GM21825 (cell line): ENCODE measurements around the gene GAS7.
"Not testable (repeated sequence)": the region's sequence is repeated elsewhere in the genome, so short reads cannot be mapped to it uniquely, and the experiment has no call there.

Source experiments
- ATAC-seq: cut with Tn5 transposase; IDR thresholded peaks from one replicate; pipeline ENCODE4 v1.9.1; 2021; ENCODE audit warnings: mild to moderate bottlenecking, moderate library complexity; ENCODE audit not compliant: unreplicated experiment

GAS7 gene

GRCh38 chr17:9924735-9925191 lies 273.6 kb downstream of the GAS7 start:
- ATAC-seq, result peak; percentile 71

GRCh38 chr17:9922012-9922848 lies 276.2 kb downstream of the GAS7 start:
- ATAC-seq, result no peak

GRCh38 chr17:9921216-9921615 lies 277.2 kb downstream of the GAS7 start:
- not testable (repeated sequence) for ATAC-seq

- ATAC-seq, result no peak
These were observed 279.5 kb downstream of the GAS7 start for GRCh38 chr17:9918804-9919352.

GRCh38 chr17:9918352-9918751 lies 280.1 kb downstream of the GAS7 start:
- ATAC-seq, result no peak

GRCh38 chr17:9917801-9918200 lies 280.6 kb downstream of the GAS7 start:
- ATAC-seq, result no peak

GRCh38 chr17:9917131-9917530 lies 281.3 kb downstream of the GAS7 start:
- no peak for ATAC-seq

- no peak for ATAC-seq
These were observed 282.3 kb downstream of the GAS7 start for GRCh38 chr17:9916108-9916507.

- ATAC-seq, result no peak
These were observed 284.9 kb downstream of the GAS7 start for GRCh38 chr17:9913476-9913875.

- ATAC-seq, result no peak
These were observed 286.0 kb downstream of the GAS7 start for GRCh38 chr17:9912121-9913099.

- no peak for ATAC-seq
These were observed 287.3 kb downstream of the GAS7 start for GRCh38 chr17:9911089-9911488.

- no peak for ATAC-seq
These were observed 289.8 kb downstream of the GAS7 start for GRCh38 chr17:9908649-9909042.

GRCh38 chr17:9907883-9908648 lies 290.3 kb downstream of the GAS7 start:
- ATAC-seq, result no peak

- ATAC-seq, result no peak
These were observed 291.3 kb downstream of the GAS7 start for GRCh38 chr17:9907131-9907530.

GRCh38 chr17:9906616-9907015 lies 291.8 kb downstream of the GAS7 start:
- no peak for ATAC-seq

- no peak for ATAC-seq
These were observed 292.5 kb downstream of the GAS7 start for GRCh38 chr17:9905902-9906301.

GRCh38 chr17:9905078-9905415 lies 293.4 kb downstream of the GAS7 start, which contains the start of gene RCVRN:
TSS of gene RCVRN (minus strand) at chr17:9905271. CDS start at chr17:9905180, 91 bp downstream.
- no peak for ATAC-seq

- no peak for ATAC-seq
These were observed 293.9 kb downstream of the GAS7 start for GRCh38 chr17:9904277-9905077.

GRCh38 chr17:9902120-9902519 lies 296.3 kb downstream of the GAS7 start:
- no peak for ATAC-seq

GRCh38 chr17:9900784-9901183 lies 297.6 kb downstream of the GAS7 start:
- ATAC-seq, result no peak
